NCI-H526 (cell line): Measurements from ENCODE around the gene CEP192.
"Not testable (repeated sequence)": the region's sequence is repeated elsewhere in the genome, so short reads cannot be mapped to it uniquely, and the experiment has no call there.

Experiments
- DNase-seq, 2 experiments: peaks; one replicate each; lab custom pipeline; 2025; lab: John Stamatoyannopoulos, UW

CEP192 gene

GRCh38 chr18:13026583-13027270 is 35.6 kb downstream of the CEP192 start:
- DNase-seq: no peak

DNA sequence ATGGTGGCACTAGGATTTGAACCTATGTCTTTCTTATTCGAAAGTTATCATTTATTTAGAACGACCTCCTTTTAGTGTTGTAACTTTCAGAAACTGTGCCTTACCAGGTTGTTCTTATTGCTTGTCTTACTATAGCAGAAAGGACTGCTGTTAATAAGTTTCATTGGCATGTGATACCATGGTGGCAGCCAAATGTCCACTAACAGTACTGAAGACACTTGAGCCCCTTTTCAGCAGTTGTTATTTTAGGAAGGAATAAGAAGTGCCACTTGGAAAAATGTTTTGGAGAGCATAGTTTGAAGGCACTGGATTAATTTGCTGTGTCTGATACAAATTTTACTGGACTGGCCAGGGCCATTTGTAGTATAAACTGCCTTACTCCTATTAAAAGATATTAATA is 37.7 kb downstream of the CEP192 start:
- DNase-seq: no peak

GRCh38 chr18:13032173-13032572 is 41.0 kb downstream of the CEP192 start:
- DNase-seq: no peak

- DNase-seq: no peak
These were observed 44.2 kb downstream of the CEP192 start for GRCh38 chr18:13035249-13035914.

DNA sequence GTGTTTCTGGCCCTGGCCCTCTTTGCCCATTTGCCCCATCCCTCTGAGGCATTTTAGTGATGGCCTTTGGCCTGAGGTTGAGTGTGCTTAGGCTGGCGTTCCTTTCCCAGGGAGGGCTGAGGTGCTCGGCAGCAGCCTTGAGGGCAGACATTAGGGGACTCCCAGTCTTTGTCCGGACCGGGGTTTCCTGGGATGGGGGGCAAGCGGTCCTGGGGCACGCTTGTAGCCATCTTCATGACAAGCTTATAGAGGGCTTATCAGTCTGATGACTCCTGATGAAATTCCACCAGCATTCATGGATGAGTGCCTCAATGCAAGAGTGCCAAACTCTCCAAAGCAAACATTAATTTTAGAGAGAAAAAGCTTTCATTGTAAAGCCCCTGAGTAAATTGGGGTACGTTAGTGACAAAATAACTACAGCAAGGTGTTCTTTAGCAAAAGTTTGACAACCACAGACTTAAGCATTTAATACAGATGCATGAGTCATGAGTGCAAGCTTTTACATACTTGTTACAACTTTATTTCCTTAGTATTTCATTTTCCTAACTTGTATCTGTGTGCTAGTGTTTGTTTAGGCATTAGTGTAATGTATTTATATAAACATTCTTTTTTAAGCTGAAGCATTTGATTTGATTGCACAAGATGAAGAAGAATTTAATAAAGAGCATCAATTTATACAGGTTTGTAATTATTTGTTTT is 45.6 kb downstream of the CEP192 start:
- DNase-seq: no peak

DNA sequence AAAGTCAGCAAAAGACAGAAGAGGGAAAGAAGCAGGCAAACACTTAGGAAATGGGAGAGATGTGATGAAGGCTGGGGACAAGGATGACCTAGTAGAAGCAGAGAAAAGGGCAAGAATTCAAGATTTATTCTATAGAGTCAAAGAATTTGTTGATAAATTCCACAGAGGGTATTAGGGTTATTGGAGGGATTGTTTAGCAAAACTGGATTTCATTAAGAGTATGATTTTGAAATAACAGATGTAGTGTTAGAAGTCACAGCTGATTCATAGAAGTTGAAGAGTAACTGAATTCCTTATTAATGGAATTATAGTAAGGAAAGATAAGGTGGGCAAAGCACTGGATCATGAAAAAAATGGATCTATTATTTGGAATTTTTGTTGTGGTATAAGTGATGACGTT is 48.6 kb downstream of the CEP192 start:
- DNase-seq: no peak

- no peak for DNase-seq
These were observed 51.9 kb downstream of the CEP192 start for GRCh38 chr18:13043066-13043465.

GRCh38 chr18:13048061-13048595 is 57.0 kb downstream of the CEP192 start:
- DNase-seq: no peak

DNA sequence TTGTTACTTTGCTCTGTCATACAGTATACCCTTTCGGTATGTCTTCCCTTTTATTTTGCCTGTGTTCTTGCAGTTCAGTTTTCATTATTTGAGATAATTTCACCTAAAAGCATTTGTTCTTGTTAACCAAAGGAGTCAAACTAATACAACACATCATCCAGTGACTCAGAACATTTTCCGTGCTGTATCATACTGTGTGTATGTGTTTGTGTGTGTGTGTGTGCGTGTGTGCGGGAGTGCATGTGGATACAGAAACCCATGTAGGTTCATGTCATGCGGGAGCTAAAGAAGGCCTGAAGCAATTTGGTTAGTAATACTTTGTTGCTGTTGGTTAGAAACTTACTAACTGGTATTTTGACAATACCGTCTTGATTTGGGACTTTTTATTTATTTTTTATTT is 60.0 kb downstream of the CEP192 start:
- no peak for DNase-seq

- DNase-seq: no peak
These were observed 60.8 kb downstream of the CEP192 start for GRCh38 chr18:13051950-13052349.

GRCh38 chr18:13054336-13054735 is 63.2 kb downstream of the CEP192 start:
- DNase-seq: no peak

DNA sequence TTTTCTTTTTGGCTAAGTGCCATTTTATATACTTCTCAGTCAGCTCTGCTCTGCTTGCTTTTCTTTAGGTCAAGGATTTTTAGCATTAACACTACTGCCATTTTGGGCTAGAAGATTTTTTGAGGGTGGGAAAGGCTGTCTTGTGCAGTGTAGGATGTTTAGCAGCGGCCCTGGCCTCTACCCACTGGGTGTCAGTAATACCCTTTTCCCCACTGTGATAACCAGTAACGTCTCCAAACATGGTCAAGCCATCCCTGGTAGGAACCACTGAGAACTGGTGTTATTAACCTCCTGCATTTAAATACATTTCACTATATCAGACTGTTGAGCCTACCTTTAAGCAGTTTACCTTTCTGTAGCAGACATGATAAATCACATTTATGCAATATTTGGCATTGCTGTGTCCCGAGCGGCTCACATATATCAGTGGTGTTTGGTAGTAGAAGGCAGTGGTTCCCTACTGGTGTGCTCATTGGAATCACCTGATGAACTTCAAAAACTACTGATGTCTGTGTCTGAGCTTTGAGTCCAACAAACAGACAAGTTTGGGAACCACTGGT is 70.5 kb downstream of the CEP192 start:
- DNase-seq: no peak

- DNase-seq: no peak
These were observed 76.0 kb downstream of the CEP192 start for GRCh38 chr18:13067124-13067523.

DNA sequence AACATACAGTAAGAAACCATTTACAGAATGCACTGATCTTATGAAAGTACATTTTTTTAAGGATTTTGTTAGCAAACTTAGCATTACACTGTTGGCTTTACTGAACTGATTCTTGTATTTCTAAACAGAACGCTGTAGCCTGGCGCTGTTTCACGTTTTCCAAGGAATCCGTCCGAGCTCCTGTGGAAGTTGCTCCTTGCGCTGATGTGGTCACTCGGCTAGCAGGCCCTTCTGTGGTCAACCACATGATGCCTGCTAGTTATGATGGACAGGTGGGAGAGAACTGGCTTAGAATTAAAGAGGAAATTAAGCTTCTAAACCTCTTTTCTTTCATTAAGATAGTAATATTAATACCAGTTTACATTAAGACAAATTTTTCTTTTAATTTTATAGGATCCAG is 76.8 kb downstream of the CEP192 start:
- no peak for DNase-seq

DNA sequence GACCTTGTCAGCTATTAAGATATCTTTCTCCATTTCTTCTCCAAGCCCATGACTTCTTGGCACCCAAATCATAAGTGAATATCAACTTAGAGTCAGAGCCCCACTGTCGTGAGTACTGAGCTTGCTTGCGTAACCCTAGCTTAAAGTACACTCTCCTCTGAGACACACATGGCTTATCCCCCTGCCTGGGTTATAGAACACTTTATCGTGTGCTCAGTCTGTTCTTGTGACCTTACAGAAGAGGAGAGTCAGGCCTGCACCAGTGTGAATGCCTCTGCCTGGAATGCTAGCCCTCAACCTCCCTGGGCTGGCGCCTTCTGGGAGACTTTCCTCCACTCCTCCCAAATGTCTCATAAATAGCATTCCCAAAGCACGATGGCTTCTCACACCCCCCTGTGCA is 79.3 kb downstream of the CEP192 start:
- DNase-seq: no peak

DNA sequence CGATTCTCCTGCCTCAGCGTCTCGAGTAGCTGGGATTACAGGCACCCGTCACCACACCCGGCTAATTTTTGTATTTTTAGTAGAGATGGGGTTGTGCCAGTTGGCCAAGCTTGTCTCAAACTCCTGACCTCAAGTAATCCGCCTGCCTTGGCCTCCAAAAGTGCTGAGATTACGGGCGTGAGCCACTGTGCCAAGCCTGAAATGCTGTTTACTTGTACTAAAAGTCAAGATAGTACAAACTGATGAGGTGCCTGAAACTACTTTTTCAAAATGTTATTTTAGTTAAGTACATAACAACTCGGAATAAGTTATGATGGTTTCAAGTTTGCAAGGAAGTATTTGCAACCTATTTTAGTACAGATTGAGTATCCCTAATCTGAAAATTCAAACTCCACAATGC is 85.7 kb downstream of the CEP192 start:
- DNase-seq: no peak

DNA sequence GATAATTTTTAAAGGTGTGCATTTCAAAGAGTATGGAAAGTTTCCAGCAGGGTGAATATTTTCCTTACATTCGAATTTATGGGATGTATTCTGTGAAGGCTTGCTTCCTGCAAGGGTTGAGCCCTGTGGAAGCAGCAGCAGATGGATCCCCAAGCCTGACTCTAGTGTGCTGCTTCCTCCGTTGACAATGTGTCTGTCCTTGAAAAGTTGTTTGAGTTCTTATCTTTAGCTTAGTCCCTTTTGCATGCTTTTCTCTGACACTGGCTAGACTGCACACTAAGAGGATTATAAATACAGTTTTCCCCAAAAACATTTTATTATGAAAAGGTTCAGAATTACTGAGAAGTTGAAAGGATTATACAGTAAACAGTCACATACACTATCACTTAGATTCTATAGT is 86.3 kb downstream of the CEP192 start:
- no peak for DNase-seq

GRCh38 chr18:13078065-13078464 is 86.9 kb downstream of the CEP192 start:
- not testable (repeated sequence) for DNase-seq

DNA sequence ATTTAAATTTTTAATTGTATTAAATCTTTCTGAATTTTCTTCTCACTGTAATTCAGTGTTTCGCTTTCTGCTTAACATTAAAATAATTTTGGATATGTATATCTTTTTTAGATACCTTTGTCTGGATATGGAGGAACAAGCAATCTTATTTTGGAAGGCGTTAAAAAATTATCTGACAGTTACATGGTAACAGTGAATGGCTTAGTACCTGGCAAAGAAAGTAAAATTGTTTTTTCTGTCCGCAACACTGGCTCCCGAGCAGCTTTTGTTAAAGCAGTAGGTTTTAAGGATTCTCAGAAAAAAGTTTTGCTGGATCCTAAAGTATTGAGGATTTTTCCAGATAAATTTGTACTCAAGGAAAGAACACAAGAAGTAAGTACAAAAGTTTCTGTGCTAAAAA is 95.7 kb downstream of the CEP192 start:
- no peak for DNase-seq

DNA sequence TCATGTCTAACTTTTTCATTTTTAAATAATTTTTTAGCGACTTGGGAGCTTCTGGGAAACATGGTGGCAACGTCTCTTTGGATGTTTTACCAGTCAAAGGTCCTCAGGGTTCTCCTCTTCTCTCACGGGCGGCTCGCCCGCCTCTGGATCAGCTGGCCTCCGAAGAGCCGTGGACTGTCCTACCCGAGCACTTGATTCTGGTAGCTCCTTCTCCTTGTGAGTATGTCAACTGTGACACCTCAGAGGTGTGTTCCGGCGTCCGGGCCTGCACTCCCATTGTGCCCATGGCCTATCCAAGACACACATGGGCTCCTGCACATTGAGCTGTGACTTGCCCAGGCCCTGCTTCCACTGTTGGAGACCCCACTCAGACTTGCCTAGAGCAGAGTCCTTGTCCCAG is 104.3 kb downstream of the CEP192 start:
- DNase-seq: no peak

- no peak for DNase-seq
These were observed 105.1 kb downstream of the CEP192 start for GRCh38 chr18:13096232-13096631.

- DNase-seq: no peak
These were observed 105.6 kb downstream of the CEP192 start for GRCh38 chr18:13096719-13097118.

GRCh38 chr18:13098104-13098503 is 106.9 kb downstream of the CEP192 start:
- DNase-seq: not testable (repeated sequence)
